IPS-18a (cell line): Measurements from ENCODE around the gene IGF2BP1.
"Not testable (repeated sequence)": the region's sequence is repeated elsewhere in the genome, so short reads cannot be mapped to it uniquely, and the experiment has no call there.

Experiments used
- H3K27ac ChIP-seq: one replicate; pipeline ENCODE4 v1.5.1; 2013; ENCODE audit warnings: low read length
- H3K27me3 ChIP-seq: one replicate; pipeline ENCODE4 v1.6.1; 2013; ENCODE audit warnings: mild to moderate bottlenecking, low read length; ENCODE audit not compliant: control insufficient read depth, insufficient read depth
- H3K36me3 ChIP-seq: one replicate; pipeline ENCODE4 v1.6.1; 2013; ENCODE audit warnings: low read depth, low read length; ENCODE audit not compliant: control insufficient read depth
- H3K4me1 ChIP-seq: one replicate; pipeline ENCODE4 v1.6.1; 2013; ENCODE audit warnings: low read depth, low read length; ENCODE audit not compliant: control insufficient read depth
- H3K4me3 ChIP-seq: one replicate; pipeline ENCODE4 v1.5.1; 2013; ENCODE audit warnings: low read length
- H3K9ac ChIP-seq: one replicate; pipeline ENCODE4 v1.6.1; 2013; ENCODE audit warnings: mild to moderate bottlenecking, low read length, moderate library complexity
- H3K9me3 ChIP-seq: one replicate; pipeline ENCODE4 v1.6.1; 2013; ENCODE audit warnings: low read depth, low read length; ENCODE audit not compliant: control insufficient read depth

The IGF2BP1 gene

DNA sequence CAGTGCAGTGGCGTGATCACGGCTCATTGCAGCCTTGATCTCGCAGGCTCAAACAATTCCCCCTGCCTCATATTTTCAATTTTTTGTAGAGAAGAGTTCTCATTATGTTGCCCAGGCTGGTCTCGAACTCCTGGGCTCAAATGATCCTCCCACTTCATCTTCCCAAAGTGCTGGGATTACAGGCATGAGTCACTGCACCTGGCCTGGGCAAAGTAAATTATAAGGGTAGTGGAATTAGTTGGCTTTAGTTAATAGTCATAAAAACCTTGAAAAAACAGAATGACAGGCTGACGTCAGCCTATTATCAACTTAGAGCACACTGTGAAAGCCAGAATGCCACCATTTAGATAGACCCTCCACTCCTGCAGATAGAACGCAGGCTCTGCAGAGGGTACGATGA lies 91.9 kb downstream of the IGF2BP1 start:
- peaks cover 9% of the 10 kb centered on the region for H3K4me1 ChIP-seq
- H3K9me3 ChIP-seq, result no peaks in the 10 kb centered on the region

DNA sequence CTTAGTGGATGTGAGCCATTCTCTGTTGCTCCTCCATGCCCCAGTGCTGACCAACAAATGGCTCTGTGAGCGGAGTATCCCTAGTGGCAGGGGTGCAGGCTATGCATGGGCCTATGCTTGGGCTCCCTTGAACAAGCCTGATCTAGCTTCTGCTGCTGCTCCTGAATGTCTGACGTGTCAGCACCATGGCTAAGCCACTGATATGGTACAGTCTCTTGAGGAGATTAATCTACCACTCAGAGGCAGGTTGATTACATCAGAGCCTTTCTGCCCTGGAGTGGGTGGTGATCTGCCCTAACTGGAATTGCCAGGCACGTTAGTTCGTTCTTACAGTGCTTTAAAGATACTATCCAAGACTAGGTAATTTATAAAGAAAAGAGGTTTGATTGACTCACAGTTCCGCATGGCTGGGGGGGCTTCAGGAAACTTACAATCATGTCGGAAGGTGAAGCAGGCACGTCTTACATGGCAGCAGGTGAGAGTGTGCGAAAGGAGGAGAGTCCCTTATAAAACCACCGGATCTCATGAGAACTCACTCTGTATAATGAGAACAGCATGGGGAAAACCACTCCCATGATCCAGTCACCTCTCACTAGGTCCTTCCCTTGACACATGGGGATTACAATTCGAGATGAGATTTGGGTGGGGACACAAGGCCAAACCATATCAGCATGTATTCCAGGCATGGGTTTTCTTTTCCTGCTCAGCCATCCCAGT lies 93.9 kb downstream of the IGF2BP1 start:
- no peaks in the 10 kb centered on the region for H3K36me3 ChIP-seq
- H3K27me3 ChIP-seq, result no peaks in the 10 kb centered on the region
- H3K9ac ChIP-seq, result no peak overlapping the region
- H3K4me1 ChIP-seq, result peaks cover 9% of the 10 kb centered on the region
- H3K27ac ChIP-seq, result no peak overlapping the region
- no peak overlapping the region for H3K4me3 ChIP-seq
- H3K9me3 ChIP-seq, result no peaks in the 10 kb centered on the region

More for the DNA sequence above, 91.9 kb downstream of the IGF2BP1 start:
- Histone ChIP-seq H3K4me3 (no peak overlapping the region), H3K9ac (no peak overlapping the region), H3K27me3 (no peaks in the 10 kb centered on the region), H3K27ac (no peak overlapping the region), H3K36me3 (no peaks in the 10 kb centered on the region)

DNA sequence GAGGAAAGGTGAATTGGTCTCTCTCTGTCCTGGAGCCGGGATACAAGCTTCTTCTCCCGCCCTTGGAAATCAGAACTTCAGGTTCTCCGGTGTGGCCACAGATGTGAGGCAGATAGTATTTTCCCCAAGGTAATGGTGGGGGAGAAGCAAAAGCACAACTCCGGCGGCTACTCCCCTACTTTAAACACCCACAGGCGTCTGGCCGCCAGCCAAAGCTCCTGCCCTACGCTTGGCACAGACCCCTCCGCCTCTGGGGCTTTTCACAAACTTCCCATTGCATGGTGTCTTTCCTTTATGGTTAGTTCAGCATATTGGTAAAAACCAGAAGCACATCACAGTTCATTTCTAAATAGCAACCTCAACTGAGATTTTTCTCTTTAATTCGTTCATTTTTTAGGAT lies 95.9 kb downstream of the IGF2BP1 start:
- Histone ChIP-seq H3K4me3 (no peak overlapping the region), H3K36me3 (no peaks in the 10 kb centered on the region), H3K9ac (no peak overlapping the region), H3K27ac (no peak overlapping the region), H3K27me3 (no peaks in the 10 kb centered on the region), H3K9me3 (no peaks in the 10 kb centered on the region), H3K4me1 (no peaks in the 10 kb centered on the region)

DNA sequence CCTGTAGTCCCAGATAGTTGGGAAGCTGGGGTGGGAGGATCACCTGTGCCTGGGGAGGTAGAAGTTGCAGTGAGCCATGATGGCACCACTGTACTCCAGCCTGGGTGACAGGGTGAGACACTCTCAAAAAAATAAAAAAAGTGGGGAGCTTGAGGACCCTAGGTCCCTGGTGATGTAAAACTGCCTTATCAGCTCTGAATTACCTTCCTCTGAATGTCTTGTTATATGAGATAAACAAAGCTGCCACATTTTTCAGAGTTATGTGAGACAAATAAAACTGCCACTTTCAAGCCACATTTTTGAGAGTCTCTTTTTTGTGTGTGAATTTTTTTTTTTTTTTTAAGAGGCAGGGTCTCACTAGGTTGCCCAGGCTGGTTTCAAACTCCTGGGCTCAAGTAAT lies 103.4 kb downstream of the IGF2BP1 start:
- Histone ChIP-seq H3K36me3 (no peaks in the 10 kb centered on the region), H3K4me1 (no peaks in the 10 kb centered on the region), H3K4me3 (no peak overlapping the region), H3K9me3 (no peaks in the 10 kb centered on the region), H3K27ac (no peak overlapping the region), H3K27me3 (no peaks in the 10 kb centered on the region), H3K9ac (no peak overlapping the region)

DNA sequence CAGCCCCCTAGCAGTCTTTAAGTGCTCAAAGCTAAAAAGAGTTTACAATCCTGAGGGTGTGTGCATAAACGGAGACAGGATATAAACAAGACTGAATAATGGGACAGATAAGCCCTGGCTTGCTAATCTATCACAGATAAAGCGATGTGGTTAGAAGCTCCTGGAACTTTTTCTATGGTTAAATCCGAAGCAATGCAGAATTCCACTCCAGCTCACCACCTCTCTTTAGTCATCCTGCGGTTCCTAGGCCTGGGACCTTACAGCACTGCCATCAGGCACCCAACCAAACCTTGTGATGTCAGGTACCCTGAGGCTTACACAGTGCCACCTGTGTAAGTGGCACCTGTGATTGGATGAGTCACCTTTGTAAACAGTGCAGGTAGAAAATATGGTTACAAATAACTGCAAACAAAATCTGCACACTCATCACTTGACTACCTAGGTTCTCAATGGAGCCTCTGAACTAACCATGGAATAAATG lies 103.9 kb downstream of the IGF2BP1 start:
- Histone ChIP-seq H3K4me1 (no peaks in the 10 kb centered on the region), H3K9me3 (no peaks in the 10 kb centered on the region), H3K27me3 (no peaks in the 10 kb centered on the region), H3K9ac (no peak overlapping the region), H3K36me3 (no peaks in the 10 kb centered on the region), H3K27ac (no peak overlapping the region), H3K4me3 (no peak overlapping the region)

DNA sequence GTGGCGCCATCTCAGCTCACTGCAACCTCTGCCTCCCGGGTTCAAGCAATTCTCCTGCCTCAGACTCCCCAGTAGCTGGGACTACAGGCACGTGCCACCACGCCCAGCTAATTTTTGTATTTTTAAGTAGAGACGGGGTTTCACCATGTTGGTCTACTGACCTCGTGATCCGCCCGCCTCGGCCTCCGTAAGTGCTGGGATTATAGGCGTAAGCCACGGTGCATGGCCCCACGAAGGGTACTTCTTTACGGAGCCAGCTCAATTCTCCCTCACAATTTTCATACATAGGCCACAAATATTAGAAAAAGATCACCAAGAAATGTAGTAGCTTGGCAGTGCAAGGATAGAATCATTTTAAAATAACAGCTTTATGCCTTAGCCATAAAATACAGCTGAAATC lies 106.2 kb downstream of the IGF2BP1 start:
- not testable (repeated sequence) for H3K27ac ChIP-seq, H3K4me3 ChIP-seq, H3K9ac ChIP-seq, H3K36me3 ChIP-seq, H3K27me3 ChIP-seq, H3K9me3 ChIP-seq
- peaks cover 16% of the 10 kb centered on the region for H3K4me1 ChIP-seq

DNA sequence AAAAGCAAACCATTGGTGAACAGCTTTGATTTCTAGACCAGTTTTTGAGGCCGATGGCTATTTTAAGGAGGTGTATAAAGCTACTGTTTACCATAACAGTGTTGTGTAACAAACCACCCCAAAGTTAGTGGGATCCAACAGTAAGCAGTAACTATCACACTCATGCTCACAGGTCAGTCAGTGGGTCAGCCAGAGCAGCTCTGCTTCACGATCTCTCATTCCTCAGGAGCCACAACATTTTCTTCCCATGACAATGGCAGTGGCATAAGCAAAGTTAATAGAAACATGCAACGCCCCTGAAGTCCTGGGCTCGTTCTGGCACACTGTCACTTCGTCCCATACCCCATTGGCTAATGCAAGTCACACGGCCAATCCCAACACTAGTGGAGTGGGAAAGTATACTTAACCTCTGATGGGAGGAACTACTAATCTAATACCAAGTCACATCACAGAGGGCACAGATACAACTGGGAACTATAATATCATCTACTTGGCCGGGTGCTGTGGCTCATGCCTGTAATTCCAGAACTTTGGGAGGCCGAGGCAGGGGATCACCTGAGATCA lies 107.4 kb downstream of the IGF2BP1 start:
- H3K4me1 ChIP-seq, result peaks cover 24% of the 10 kb centered on the region
- no peak overlapping the region for H3K9ac ChIP-seq
- H3K9me3 ChIP-seq, result no peaks in the 10 kb centered on the region
- H3K36me3 ChIP-seq, result no peaks in the 10 kb centered on the region
- H3K27ac ChIP-seq, result no peak overlapping the region
- no peak overlapping the region for H3K4me3 ChIP-seq
- no peaks in the 10 kb centered on the region for H3K27me3 ChIP-seq
